ENCODE results near the gene ZNF19.

DNA sequence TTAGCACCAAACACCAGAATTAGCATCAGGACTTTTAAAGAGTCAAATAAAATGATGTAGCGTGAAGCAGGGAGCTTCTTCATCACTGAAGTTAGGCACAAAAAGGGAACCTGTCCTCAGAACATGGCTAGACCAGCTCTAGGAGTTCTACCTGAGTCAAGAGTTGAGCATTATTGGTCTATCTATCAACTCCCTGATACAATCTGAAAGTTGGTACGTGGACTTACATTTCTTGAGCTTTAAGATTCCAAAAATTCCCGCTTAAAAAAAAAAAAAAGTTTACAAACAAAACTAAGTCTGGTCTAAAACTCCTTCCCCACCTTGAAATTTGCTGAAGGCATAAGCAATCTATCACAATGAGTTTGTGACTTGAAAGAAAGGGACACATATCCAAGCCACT is 59.5 kb downstream of the ZNF19 start:
- TF ChIP-seq CTCF (IDR thresholded peaks at IDR 0.05; ENCODE audit: low read depth, low read length, missing input control), result no peak
- TF ChIP-seq GABPA (IDR thresholded peaks at IDR 0.05 in 1 of 2, conservative IDR thresholded peaks at IDR 0.05 in 1 of 2), result no peak

All from liver (tissue), 3 donors.